Measurements from ENCODE around the gene ATP5F1C.

DNA sequence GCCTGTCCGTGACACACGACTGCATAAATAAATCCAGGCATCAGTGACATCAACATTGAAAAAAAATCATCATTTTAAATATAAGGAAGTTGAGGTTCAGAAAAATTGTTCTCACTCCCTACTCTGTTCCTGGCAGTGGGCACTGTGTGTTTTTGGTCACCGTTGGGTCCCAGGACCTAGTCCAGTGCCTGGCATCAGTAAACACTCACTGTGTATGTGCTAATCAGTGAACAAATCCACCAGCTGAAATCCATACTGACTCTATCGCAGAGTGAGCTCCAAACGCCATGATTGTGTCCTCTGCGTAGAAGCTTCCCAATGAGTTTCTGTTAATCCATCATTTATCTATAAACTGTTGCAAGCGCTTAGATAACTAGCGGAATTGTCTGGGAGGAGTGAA lies 43.7 kb upstream of the ATP5F1C start:
- TF ChIP-seq, protein P1, sequence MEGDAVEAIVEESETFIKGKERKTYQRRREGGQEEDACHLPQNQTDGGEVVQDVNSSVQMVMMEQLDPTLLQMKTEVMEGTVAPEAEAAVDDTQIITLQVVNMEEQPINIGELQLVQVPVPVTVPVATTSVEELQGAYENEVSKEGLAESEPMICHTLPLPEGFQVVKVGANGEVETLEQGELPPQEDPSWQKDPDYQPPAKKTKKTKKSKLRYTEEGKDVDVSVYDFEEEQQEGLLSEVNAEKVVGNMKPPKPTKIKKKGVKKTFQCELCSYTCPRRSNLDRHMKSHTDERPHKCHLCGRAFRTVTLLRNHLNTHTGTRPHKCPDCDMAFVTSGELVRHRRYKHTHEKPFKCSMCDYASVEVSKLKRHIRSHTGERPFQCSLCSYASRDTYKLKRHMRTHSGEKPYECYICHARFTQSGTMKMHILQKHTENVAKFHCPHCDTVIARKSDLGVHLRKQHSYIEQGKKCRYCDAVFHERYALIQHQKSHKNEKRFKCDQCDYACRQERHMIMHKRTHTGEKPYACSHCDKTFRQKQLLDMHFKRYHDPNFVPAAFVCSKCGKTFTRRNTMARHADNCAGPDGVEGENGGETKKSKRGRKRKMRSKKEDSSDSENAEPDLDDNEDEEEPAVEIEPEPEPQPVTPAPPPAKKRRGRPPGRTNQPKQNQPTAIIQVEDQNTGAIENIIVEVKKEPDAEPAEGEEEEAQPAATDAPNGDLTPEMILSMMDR (conservative IDR thresholded peaks at IDR 0.05; ENCODE audit: low read depth, low read length), result no peak
- TF ChIP-seq EZH2 (IDR thresholded peaks at IDR 0.05; ENCODE audit: low read length, unreplicated experiment), result no peak
- no peak for TF ChIP-seq EZH2phosphoT487 (IDR thresholded peaks at IDR 0.05; ENCODE audit: borderline replicate concordance, low read length)
